MCF 10A (cell line): ENCODE measurements around the gene TRPM5. TPM values are rescaled to one million over a fixed set of nuclear protein-coding genes. Genes with fewer than 3 reads are reported as not detected.
"Not testable (repeated sequence)": the region's sequence is repeated elsewhere in the genome, so short reads cannot be mapped to it uniquely, and the experiment has no call there.

Experiments used
- BruUV-seq: library from RNA; stranded (reverse); fragments of 400-500 nt; replicated peaks from 2 replicates; lab custom pipeline; 2021; lab: Mats Ljungman, UMichigan
- CTCF ChIA-PET: fragments of 300-600 bp; sonication (Branson Sonifier 250); formaldehyde crosslinking; extraction: SDS; loops from one replicate; lab custom pipeline; 2021; ENCODE audit warnings: antibody characterized with exemption, inconsistent platforms; lab: Yijun Ruan, JAX
- POLR2A ChIA-PET: fragments of 300-600, 350-650 bp; sonication (Branson Sonifier 250); formaldehyde crosslinking; extraction: SDS; loops from one replicate; lab custom pipeline; 2020; ENCODE audit warnings: antibody characterized with exemption, inconsistent platforms; lab: Yijun Ruan, JAX
- DNase-seq: peaks from one replicate; pipeline ENCODE4 v3.0.0-alpha.2; 2018; ENCODE audit not compliant: unreplicated experiment
- H3K27ac Mint-ChIP-seq: one replicate; pipeline ENCODE4 v1.8.0; 2022; ENCODE audit warnings: mild to moderate bottlenecking, low read depth, mixed read lengths; ENCODE audit not compliant: unreplicated experiment
- H3K27me3 Mint-ChIP-seq: one replicate; pipeline ENCODE4 v1.8.0; 2022; ENCODE audit warnings: mixed read lengths; ENCODE audit not compliant: insufficient read depth, unreplicated experiment
- H3K36me3 Mint-ChIP-seq: one replicate; pipeline ENCODE4 v1.8.0; 2022; ENCODE audit warnings: mild to moderate bottlenecking, moderate library complexity, mixed read lengths; ENCODE audit not compliant: insufficient read depth, unreplicated experiment
- H3K4me1 Mint-ChIP-seq: one replicate; pipeline ENCODE4 v1.8.0; 2022; ENCODE audit warnings: mixed read lengths; ENCODE audit not compliant: insufficient read depth, unreplicated experiment
- H3K4me3 Mint-ChIP-seq: one replicate; pipeline ENCODE4 v1.8.0; 2022; ENCODE audit warnings: mild to moderate bottlenecking, moderate library complexity, mixed read lengths; ENCODE audit not compliant: unreplicated experiment
- H3K9me3 Mint-ChIP-seq: one replicate; pipeline ENCODE4 v1.8.0; 2022; ENCODE audit warnings: mixed read lengths; ENCODE audit not compliant: unreplicated experiment
- CTCF ChIP-seq: fragments of 200-600 bp; IDR thresholded peaks from one replicate; pipeline ENCODE4 v1.8.0; 2022; ENCODE audit warnings: antibody characterized with exemption, mild to moderate bottlenecking; ENCODE audit not compliant: unreplicated experiment
- intact Hi-C: fragments of 100-400 bp; cut with micrococcal nuclease; formaldehyde crosslinking; loops from 2 replicates; pipeline ENCODE4 v1.14.1; 2022
- total RNA-seq: library from RNA; stranded (reverse); gene quantifications from 2 replicates; pipeline ENCODE4 v1.2.3, GENCODE V29; 2022

TRPM5 gene
- total RNA-seq, 1 experiment from 2014 or later, result not detected

- Mint-ChIP-seq H3K36me3 (no peaks in the 10 kb centered on the region), H3K4me1 (no peaks in the 10 kb centered on the region), H3K27me3 (peaks cover 37% of the 10 kb centered on the region), H3K9me3 (peaks cover 20% of the 10 kb centered on the region), H3K4me3 (no peak overlapping the region), H3K27ac (no peak overlapping the region)
- intact Hi-C loops, result no loop called here
- no peak for TF ChIP-seq CTCF
- POLR2A ChIA-PET, result no interaction called here
- BruUV-seq, result no TSS peak
- no peak for DNase-seq
- CTCF ChIA-PET, result interaction anchor here (0.6 kb wide), 1 partner anchor 325 kb away, joined by 3 read pairs; no protein-coding TSS in a partner anchor
Observed at GRCh38 chr11:2481253-2481652, 36.9 kb upstream of the TRPM5 start.

- CTCF ChIA-PET, result interaction anchor here (0.6 kb wide), 1 partner anchor 325 kb away, joined by 3 read pairs; no protein-coding TSS in a partner anchor
- TF ChIP-seq CTCF, result no peak
- DNase-seq, result no peak
- Mint-ChIP-seq H3K27me3 (peaks cover 41% of the 10 kb centered on the region), H3K4me3 (no peak overlapping the region), H3K4me1 (no peaks in the 10 kb centered on the region), H3K36me3 (no peaks in the 10 kb centered on the region), H3K9me3 (peaks cover 19% of the 10 kb centered on the region), H3K27ac (no peak overlapping the region)
- POLR2A ChIA-PET, result interaction anchor here (1.3 kb wide), 1 partner anchor 33 kb away, joined by 3 read pairs; no protein-coding TSS in a partner anchor
- no TSS peak for BruUV-seq
- intact Hi-C loops, result no loop called here
Observed at GRCh38 chr11:2480874-2481220, 36.5 kb upstream of the TRPM5 start.

DNA sequence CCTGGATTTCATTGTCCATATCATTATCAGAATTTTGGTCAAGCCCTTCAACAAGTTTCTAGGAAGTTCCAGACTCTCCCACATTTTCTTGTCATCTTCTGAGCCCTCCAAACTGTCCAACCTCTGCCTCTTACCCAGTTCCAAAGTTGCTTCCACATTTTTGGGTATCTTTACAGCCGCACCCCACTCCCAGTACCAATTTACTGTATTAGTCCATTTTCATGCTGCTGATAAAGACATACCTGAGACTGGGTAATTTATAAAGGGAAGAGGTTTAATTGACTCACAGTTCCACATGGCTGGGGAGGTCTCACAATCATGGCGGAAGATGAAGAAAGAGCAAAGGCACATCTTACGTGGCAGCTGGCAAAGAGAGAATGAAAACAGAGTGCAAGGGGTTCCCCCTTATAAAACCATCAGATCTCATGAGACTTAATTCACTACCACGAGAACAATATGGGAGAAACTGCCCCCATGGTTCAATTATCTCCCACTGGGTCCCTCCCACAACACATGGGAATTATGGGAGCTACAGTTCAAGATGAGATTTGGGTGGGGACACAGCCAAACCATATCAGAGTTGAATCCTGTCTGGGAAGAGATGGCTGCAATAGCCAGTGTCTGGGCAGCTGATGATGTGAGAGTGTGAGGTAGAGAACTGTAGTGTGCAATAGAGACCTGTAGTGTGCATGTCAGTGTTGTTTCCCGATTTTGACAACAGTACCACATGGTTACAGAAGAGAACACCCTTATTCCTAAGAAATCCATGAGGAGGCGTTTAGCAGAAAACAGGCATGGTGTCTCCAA is 36.0 kb upstream of the TRPM5 start:
- BruUV-seq, H3K4me1 Mint-ChIP-seq, DNase-seq, H3K27ac Mint-ChIP-seq, H3K36me3 Mint-ChIP-seq, intact Hi-C loops, H3K4me3 Mint-ChIP-seq: not testable (repeated sequence)
- POLR2A ChIA-PET, result interaction anchor here (1.3 kb wide), 1 partner anchor 34 kb away, joined by 3 read pairs; no protein-coding TSS in a partner anchor
- CTCF ChIA-PET, result interaction anchor here (0.7 kb wide), 1 partner anchor 43 kb away, joined by 3 read pairs; no protein-coding TSS in a partner anchor
- Mint-ChIP-seq H3K27me3 (peaks cover 46% of the 10 kb centered on the region), H3K9me3 (peaks cover 13% of the 10 kb centered on the region)

DNA sequence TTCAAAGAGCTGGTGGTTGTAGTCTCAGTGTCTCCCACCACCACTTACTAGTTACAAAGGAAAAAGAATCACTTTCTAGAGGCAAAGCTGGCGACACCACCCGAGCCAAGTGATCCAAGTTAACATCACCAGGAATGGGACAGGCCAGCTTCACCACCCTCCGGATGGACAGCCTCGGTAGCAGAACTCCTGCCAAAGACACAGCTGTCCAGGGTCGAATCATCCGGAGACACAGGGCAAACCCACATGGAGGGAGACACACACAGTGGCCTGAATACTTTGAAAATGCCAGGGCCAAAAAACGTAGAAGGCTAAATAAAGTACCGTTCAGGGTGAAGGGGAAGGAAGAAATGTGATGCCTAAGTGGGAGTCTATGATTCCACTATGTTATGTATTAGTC is 33.6 kb upstream of the TRPM5 start:
- no TSS peak for BruUV-seq
- Mint-ChIP-seq H3K27me3 (peaks cover 31% of the 10 kb centered on the region), H3K27ac (no peak overlapping the region), H3K9me3 (peaks cover 12% of the 10 kb centered on the region), H3K4me1 (no peaks in the 10 kb centered on the region), H3K36me3 (no peaks in the 10 kb centered on the region), H3K4me3 (no peak overlapping the region)
- ChIA-PET CTCF (no interaction called here), POLR2A (no interaction called here)
- intact Hi-C loops, result no loop called here
- TF ChIP-seq CTCF, result no peak
- DNase-seq, result no peak
